Naive thymus-derived CD8-positive, alpha-beta T cell (primary cell): ENCODE measurements around the gene ZFPL1. TPM values are rescaled to one million over a fixed set of nuclear protein-coding genes. Genes with fewer than 3 reads are reported as not detected.

Experiments used
- ATAC-seq, 2 donors: fragments of 150-1000 bp; cut with Tn5 transposase in 1 of 2; sonication (Bioruptor Pico), chemical (Tn5 transposase) in 1 of 2; 1 replicate in 1 of 2; 2 replicates in 1 of 2; pipeline ENCODE4 v1.10.0; 2021; ENCODE audit warnings: mild to moderate bottlenecking in 2 of 2, moderate library complexity in 2 of 2
- POLR2A ChIA-PET: fragments of 350-600 bp; sonication (Branson Sonifier 250); formaldehyde crosslinking; loops from one replicate; lab custom pipeline; 2021; ENCODE audit warnings: antibody characterized with exemption; lab: Charles Lee
- DNase-seq, 10 donors: peaks; one replicate each; pipeline versions ENCODE4 v3.0.0 to v3.0.0-alpha.2; 2020 to 2022
- H3K27ac Mint-ChIP-seq, 10 donors: one replicate each; pipeline ENCODE4 v1.8.0; 2020 to 2022; ENCODE audit warnings: mild to moderate bottlenecking in 10 of 10, mixed read lengths in 10 of 10, moderate library complexity in 4 of 10, inconsistent platforms in 1 of 10
- H3K27me3 Mint-ChIP-seq, 5 donors: one replicate each; pipeline ENCODE4 v1.8.0; 2021 to 2022; ENCODE audit warnings: mixed read lengths in 5 of 5
- H3K36me3 Mint-ChIP-seq, 3 donors: one replicate each; pipeline ENCODE4 v1.8.0; 2020 to 2022; ENCODE audit warnings: mixed read lengths in 3 of 3, mild to moderate bottlenecking in 2 of 3, inconsistent platforms in 1 of 3
- H3K4me1 Mint-ChIP-seq, 4 donors: one replicate each; pipeline ENCODE4 v1.8.0; 2021 to 2022; ENCODE audit warnings: mixed read lengths in 4 of 4
- H3K4me3 Mint-ChIP-seq, 10 donors: one replicate each; pipeline ENCODE4 v1.8.0; 2020 to 2022; ENCODE audit warnings: mild to moderate bottlenecking in 10 of 10, mixed read lengths in 10 of 10, moderate library complexity in 6 of 10, inconsistent platforms in 1 of 10
- H3K9me3 Mint-ChIP-seq, 9 donors: one replicate each; pipeline ENCODE4 v1.8.0; 2020 to 2022; ENCODE audit warnings: mixed read lengths in 9 of 9, mild to moderate bottlenecking in 3 of 9, inconsistent platforms in 1 of 9, moderate library complexity in 1 of 9
- polyA plus RNA-seq, 3 donors: library from polyadenylated mRNA; unstranded; fragments of 300-500 nt; fragmentation: Illumina TruSeq; gene quantifications; one replicate each; pipeline ENCODE4 v1.2.3, GENCODE V29; 2021
- total RNA-seq, 8 experiments: library from RNA in 2 of 8; stranded (reverse) in 2 of 8; gene quantifications; one replicate each; pipeline ENCODE4 v1.2.3 and lab custom pipeline; 2021 to 2026

The ZFPL1 gene
- total and polyA plus RNA-seq, 5 experiments from 2014 or later = 21.5 to 50.5 (median 33.1) TPM

DNA sequence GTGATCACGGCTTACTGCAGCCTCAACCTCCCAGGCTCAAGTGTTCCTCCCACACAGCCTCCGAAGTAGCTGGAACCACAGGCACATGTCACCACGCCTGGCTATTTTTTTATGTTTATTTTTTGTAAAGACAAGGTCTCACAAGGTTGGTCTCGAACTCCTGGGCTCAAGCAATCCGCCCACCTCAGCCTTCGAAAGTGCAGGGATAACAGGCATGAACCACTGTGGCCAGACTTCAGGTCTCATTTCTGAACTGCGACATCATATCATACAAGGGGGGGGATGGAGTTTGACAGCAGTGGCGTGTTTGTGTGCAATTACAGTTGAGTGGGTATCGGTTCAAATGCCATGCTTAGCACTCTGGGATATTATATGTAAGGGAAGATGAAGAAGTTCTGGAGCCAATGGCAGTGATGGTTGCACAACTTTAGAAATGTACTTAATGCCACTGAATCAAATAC lies 32.6 kb upstream of the ZFPL1 start:
- no peaks in the 10 kb centered on the region for H3K9me3 Mint-ChIP-seq
- no peak for DNase-seq
- ATAC-seq = no peak
- no peaks in the 10 kb centered on the region for H3K27me3 Mint-ChIP-seq
- H3K4me3 Mint-ChIP-seq = no peak overlapping the region
- no peaks in the 10 kb centered on the region for H3K36me3 Mint-ChIP-seq
- POLR2A ChIA-PET = no interaction called here
- no peak overlapping the region for H3K27ac Mint-ChIP-seq
- H3K4me1 Mint-ChIP-seq = peaks cover 18 to 39% (median 32%) of the 10 kb centered on the region in 4 donors

DNA sequence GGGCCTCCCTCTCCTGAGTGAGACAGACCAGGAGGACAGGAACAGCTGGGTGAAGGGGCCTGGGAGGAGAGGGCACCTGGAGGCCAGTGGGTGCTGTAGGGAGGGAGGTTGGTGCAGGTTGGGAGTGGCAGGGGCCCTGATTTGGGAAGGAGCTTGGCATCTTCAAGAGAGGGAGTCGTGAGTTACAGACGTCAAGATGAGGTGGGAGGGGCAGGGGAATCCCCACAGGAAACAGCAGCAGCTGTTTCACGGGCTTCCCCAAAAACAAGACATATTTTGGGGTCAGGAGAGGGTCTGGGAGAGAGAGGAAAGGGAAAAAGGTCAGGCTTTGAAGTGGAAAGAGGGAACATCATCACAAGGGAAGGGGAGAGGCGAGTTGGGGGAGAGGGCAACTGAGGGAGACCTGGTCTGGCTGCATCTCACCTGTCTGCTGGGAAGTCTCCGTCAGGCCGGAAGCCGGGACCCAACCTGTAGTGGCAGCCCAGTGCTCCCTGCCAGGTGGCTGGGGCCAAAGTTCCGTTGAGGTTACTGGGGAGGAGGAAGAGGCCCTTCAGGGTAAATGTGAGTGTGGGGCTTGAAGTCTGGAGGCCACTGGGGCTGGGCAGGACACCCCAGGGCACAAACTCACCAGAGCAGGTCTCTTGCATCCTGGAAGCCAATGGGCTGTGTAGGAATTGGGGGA lies 30.1 kb upstream of the ZFPL1 start:
- no peaks in the 10 kb centered on the region for H3K36me3 Mint-ChIP-seq
- H3K4me3 Mint-ChIP-seq = peak overlapping the region in 9 of 10 donors; percentile 57 to 86 (median 73)
- DNase-seq = peak in 5 of 10 donors; percentile 8 to 36 (median 19)

DNA sequence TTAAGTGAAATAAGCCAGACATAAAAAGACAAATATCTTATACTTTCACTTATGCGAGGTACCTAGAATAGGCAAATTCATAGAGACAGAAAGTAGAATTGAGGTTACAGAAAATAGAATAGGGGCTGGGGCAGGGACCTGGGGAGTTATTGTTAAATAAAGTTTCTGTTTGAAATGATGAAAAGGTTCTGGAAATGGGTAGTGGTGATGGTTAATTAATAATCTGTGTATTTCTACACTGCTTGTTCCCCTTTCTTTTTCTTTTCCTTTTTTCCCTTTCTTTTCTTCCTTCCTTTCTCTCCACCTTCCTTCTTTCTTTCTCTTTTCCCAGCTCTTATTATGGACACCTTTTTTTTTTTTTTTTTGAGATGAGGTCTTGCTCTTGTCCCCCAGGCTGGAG lies 28.5 kb upstream of the ZFPL1 start:
- Mint-ChIP-seq H3K27ac (peak overlapping the region in 2 of 10 donors; percentile 15 to 22), H3K4me3 (no peak overlapping the region), H3K4me1 (peaks cover 11 to 20% (median 14%) of the 10 kb centered on the region in 4 donors), H3K9me3 (no peaks in the 10 kb centered on the region), H3K27me3 (no peaks in the 10 kb centered on the region), H3K36me3 (no peaks in the 10 kb centered on the region)
- POLR2A ChIA-PET = interaction anchor here (0.6 to 0.9 kb wide), 3 partner anchors 16 to 994 kb away, joined by 3 to 4 read pairs (median 3); partner anchors contain the start of gene ARL2
- DNase-seq = no peak
- no peak for ATAC-seq

More for the DNA sequence above, 30.1 kb upstream of the ZFPL1 start:
- ATAC-seq = peak; percentile 65 to 83
- Mint-ChIP-seq H3K9me3 (no peaks in the 10 kb centered on the region), H3K27me3 (no peaks in the 10 kb centered on the region), H3K27ac (peak overlapping the region; percentile 56 to 98 (median 84)), H3K4me1 (peaks cover 11 to 20% (median 14%) of the 10 kb centered on the region in 4 donors)
- POLR2A ChIA-PET = interaction anchor here (0.6 to 1.0 kb wide), 2 partner anchors 8 to 43 kb away, joined by 3 read pairs; no protein-coding TSS in a partner anchor

DNA sequence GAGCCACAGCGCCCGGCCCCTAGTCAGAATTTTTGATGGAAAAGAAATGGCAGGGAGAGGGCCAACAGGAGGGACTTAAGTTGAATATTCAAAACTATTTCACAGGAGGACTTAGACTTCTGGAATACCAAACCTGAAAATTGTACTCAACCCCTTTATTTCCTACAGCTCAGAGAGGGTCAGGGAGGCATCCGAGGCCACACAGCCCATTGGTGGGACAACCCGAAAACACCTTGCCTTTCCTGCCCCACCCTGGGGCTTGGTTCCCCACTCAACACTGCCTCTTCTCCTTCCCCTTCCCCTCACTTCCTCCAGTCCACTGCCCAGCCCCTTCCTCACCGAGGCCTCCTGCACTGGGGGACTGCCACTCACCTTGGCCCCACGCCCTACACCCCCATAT lies 27.0 kb upstream of the ZFPL1 start:
- no peak overlapping the region for H3K27ac Mint-ChIP-seq
- no peak overlapping the region for H3K4me3 Mint-ChIP-seq
- ATAC-seq (no peak), DNase-seq (no peak)
- H3K4me1 Mint-ChIP-seq = peaks cover 11 to 20% (median 16%) of the 10 kb centered on the region in 4 donors
- no peaks in the 10 kb centered on the region for H3K9me3 Mint-ChIP-seq
- no peaks in the 10 kb centered on the region for H3K27me3 Mint-ChIP-seq
- no peaks in the 10 kb centered on the region for H3K36me3 Mint-ChIP-seq
- POLR2A ChIA-PET = no interaction called here

DNA sequence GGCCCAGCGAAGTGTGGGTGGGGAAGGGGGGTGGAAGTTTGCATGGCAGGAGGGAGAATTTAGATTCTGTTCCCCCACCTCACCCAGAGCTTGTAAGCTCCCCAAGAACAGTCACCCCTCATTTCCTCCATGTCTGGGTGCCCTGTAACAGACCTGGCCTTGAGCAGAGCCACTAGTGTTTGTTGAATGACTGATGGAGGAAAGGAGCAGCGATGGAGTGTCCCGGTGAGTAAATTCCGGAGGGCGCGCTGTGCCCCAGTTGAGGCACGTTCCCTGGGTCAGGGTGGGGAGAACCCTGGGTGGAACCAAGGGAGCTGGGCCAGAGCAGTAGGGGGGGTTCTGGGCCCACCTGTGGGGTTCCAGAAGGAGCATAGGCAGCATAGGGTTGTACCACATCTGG lies 26.5 kb upstream of the ZFPL1 start:
- Mint-ChIP-seq H3K4me3 (no peak overlapping the region), H3K27ac (peak overlapping the region in 1 of 10 donors; percentile 56), H3K27me3 (no peaks in the 10 kb centered on the region), H3K4me1 (peaks cover 11 to 20% (median 17%) of the 10 kb centered on the region in 4 donors), H3K9me3 (no peaks in the 10 kb centered on the region), H3K36me3 (no peaks in the 10 kb centered on the region)
- DNase-seq = no peak
- no peak for ATAC-seq
- POLR2A ChIA-PET = interaction anchor here (0.6 kb wide), 1 partner anchor 19 kb away, joined by 3 read pairs; no protein-coding TSS in a partner anchor

DNA sequence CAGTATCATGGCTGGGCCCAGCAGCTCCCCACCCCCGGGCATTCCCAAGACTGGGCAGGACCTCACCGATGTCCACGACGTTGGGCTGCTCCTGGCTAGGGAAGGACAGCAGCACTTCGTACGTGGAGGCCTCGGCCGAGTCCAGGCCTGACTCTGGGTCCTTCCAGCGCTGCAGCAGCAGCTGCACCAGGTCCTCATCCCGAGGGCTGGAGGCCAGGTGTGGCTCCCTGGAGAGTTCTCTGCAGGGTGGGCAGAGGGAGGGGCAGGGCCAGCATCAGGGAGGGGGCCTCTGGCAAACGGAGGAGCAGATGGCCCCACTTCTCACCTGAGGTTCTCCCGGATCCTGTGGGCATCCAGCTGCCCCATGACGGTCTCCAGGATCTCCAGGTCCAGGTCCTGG lies 26.0 kb upstream of the ZFPL1 start:
- Mint-ChIP-seq H3K4me1 (peaks cover 9 to 20% (median 14%) of the 10 kb centered on the region in 4 donors), H3K36me3 (no peaks in the 10 kb centered on the region), H3K27me3 (no peaks in the 10 kb centered on the region), H3K4me3 (no peak overlapping the region), H3K27ac (no peak overlapping the region), H3K9me3 (no peaks in the 10 kb centered on the region)
- DNase-seq (no peak), ATAC-seq (no peak)
- POLR2A ChIA-PET = interaction anchor here (0.6 kb wide), 1 partner anchor 19 kb away, joined by 3 read pairs; no protein-coding TSS in a partner anchor

DNA sequence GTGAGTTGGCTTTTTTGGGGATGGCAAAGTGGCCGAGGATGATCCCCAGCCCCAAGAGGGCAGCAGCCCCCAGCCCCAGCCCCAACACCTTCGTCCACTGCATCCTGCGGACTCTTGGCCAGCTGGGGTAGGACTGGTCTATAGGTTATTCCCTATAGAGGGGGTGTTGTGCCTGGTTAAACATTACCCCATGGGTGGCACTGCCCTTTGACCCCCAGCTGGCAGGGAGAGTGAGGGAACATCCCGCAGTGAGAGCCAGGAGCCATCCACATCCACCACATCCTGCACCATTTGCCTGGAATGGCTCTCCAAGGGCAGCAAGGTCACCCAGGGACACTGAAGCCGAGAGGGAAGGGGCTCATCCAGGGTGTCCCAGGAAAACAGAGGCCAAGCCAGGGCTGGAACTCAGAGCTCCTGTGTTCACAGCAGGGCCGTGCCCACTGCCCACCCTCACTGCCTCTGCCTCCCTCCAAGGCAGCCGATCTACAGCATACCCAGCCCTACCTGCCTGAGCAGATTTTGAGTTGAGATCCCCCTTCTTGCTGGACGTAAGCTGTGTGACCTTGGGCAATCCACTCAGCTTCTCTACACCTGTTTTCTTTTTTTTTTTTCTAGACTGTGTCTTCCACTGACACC lies 25.5 kb upstream of the ZFPL1 start, which contains the start of gene NAALADL1:
Gene NAALADL1 (minus strand): TSS at position 135 of the 636 bp plus-strand sequence. CDS start 32 bp downstream, at position 103.
- H3K27ac Mint-ChIP-seq = peak within 1 kb of the TSS in 1 of 10 donors; percentile 56

DNA sequence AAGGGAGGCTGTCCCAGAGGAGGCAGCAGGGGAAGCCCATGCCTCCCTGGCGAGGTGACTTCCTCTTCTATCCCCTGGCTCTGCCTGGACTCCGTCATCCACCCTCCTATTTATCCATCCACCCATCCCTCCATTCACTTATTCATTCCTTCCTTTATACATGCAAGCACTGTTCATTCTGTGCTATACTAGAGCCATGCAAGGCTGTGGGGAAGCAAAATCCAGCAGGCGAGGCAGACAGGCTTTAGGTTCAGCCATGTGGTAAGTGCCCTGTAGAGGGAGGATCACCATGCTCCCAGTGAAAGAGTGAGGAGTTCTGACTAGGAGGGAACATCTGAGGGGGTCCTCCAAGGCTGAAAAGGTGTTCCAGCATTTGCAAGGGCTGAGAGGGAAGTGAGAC lies 24.5 kb upstream of the ZFPL1 start:
- ATAC-seq (no peak), DNase-seq (no peak)
- Mint-ChIP-seq H3K4me1 (peaks cover 0 to 5% (median 2%) of the 10 kb centered on the region in 4 donors), H3K4me3 (no peak overlapping the region), H3K9me3 (no peaks in the 10 kb centered on the region), H3K36me3 (no peaks in the 10 kb centered on the region), H3K27ac (no peak overlapping the region), H3K27me3 (no peaks in the 10 kb centered on the region)
- POLR2A ChIA-PET = interaction anchor here (1.0 kb wide), 1 partner anchor 12 kb away, joined by 3 read pairs; no protein-coding TSS in a partner anchor

More for the DNA sequence above, 25.5 kb upstream of the ZFPL1 start, which contains the start of gene NAALADL1:
- POLR2A ChIA-PET = interaction anchor here (0.6 kb wide), 1 partner anchor 20 kb away, joined by 3 read pairs; no protein-coding TSS in a partner anchor
- Mint-ChIP-seq H3K4me3 (no peak within 1 kb of the TSS), H3K9me3 (no peaks in the 10 kb centered on the region), H3K27me3 (no peaks in the 10 kb centered on the region), H3K36me3 (no peaks in the 10 kb centered on the region), H3K4me1 (peaks cover 8 to 15% (median 11%) of the 10 kb centered on the region in 4 donors)
- DNase-seq (no peak), ATAC-seq (no peak)

DNA sequence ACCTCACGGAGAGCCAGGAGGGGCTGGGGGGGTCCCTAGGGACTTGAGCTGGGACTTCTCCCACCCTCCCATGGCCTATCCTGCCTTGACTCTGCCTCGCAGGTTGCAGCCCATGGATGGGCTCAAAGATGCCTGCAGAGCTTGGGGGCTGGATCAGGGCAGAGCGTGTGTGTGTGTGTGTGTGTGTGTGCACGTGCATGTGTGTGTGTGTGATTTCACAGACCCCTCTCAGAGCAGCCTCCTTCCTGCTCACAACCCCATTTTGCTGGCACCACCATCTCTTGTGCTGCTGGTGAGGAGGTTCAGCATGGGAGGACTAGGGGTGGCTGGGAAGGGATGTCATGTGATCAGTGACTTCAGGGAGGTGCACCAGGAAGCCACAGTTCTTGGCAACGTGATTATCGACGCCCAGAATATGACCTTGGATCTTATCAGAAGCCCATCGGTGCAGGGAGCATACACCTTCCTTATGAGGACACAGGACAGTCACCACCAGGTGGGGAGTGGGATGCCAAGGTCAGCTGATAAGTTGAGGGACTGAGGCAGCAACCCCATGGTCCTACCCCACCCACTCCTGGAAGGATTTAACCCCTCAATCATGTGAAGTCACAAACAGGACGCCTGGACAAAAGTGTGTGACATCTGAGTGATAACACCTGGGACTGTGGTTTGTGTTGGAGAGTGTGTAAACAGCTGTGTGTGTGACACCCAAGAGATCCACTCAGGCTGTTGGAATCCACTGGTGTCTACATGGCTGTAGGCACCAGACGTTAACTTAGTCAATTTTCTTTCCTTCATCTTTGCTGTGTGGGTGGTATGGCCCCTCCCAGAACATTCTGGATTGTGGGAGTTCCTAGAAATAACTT lies 23.8 kb upstream of the ZFPL1 start:
- ATAC-seq (no peak), DNase-seq (no peak)
- no peaks in the 10 kb centered on the region for H3K9me3 Mint-ChIP-seq
- no peak overlapping the region for H3K27ac Mint-ChIP-seq
- no peak overlapping the region for H3K4me3 Mint-ChIP-seq
- no peaks in the 10 kb centered on the region for H3K27me3 Mint-ChIP-seq
- no peaks in the 10 kb centered on the region for H3K36me3 Mint-ChIP-seq
- POLR2A ChIA-PET = interaction anchor here (1.0 kb wide), 1 partner anchor 12 kb away, joined by 3 read pairs; no protein-coding TSS in a partner anchor
- H3K4me1 Mint-ChIP-seq = peaks cover 0 to 4% (median 1%) of the 10 kb centered on the region in 4 donors

DNA sequence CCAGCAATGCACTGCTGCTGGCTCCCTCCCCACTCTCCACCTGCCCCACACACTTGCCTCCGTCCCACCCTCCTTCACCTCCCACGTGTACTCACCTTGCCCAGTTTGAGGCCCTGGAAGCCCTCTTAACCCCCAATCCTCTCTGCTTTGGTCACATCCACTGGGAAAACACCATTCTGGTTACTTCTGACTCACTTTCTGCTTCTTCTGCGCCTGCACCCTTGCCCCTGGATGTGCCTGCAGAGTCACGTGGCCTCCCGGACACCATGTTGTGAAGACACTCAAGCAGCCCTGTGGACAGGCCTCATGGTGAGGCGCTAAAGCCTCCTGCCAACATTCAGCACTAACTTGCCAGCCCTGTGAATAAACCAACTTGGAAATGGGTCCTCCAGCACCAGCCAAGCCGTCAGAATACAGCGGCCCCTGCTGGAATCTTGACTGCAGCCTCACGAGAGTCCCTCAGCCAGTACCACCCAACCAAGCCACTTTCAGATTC lies 23.1 kb upstream of the ZFPL1 start:
- Mint-ChIP-seq H3K27ac (peak overlapping the region in 3 of 10 donors; percentile 29 to 56 (median 48)), H3K9me3 (no peaks in the 10 kb centered on the region), H3K4me3 (no peak overlapping the region), H3K27me3 (no peaks in the 10 kb centered on the region), H3K36me3 (no peaks in the 10 kb centered on the region), H3K4me1 (peaks cover 0 to 4% (median 1%) of the 10 kb centered on the region in 4 donors)
- POLR2A ChIA-PET = no interaction called here
- ATAC-seq (peak in 1 of 2 donors; percentile 20), DNase-seq (no peak)

DNA sequence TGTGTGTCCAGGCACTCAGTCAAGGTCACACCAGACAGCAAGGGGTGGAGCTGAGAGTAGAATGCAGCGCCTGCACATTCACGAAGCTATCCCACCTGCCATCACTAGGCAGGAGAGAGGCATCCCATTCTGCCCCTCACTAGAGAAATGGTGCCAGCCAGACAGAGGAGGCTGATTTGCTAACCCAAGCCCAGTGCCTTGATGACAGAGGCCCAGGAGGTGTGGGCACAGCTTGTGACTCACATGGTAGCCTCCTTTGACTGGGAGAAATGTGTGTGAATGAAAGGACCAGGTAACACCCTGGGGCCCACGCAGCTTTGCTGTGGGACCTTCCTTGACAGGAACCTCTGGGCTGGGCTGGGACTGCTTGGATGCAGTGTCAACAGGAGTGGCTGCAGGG lies 20.5 kb upstream of the ZFPL1 start:
- no peaks in the 10 kb centered on the region for H3K9me3 Mint-ChIP-seq
- H3K4me3 Mint-ChIP-seq = no peak overlapping the region
- H3K4me1 Mint-ChIP-seq = peaks cover 0 to 4% (median 1%) of the 10 kb centered on the region in 4 donors
- H3K36me3 Mint-ChIP-seq = no peaks in the 10 kb centered on the region
- no peak for ATAC-seq
- POLR2A ChIA-PET = interaction anchor here (0.7 kb wide), 1 partner anchor 25 kb away, joined by 8 read pairs; no protein-coding TSS in a partner anchor
- H3K27ac Mint-ChIP-seq = no peak overlapping the region
- H3K27me3 Mint-ChIP-seq = no peaks in the 10 kb centered on the region
- DNase-seq = no peak

DNA sequence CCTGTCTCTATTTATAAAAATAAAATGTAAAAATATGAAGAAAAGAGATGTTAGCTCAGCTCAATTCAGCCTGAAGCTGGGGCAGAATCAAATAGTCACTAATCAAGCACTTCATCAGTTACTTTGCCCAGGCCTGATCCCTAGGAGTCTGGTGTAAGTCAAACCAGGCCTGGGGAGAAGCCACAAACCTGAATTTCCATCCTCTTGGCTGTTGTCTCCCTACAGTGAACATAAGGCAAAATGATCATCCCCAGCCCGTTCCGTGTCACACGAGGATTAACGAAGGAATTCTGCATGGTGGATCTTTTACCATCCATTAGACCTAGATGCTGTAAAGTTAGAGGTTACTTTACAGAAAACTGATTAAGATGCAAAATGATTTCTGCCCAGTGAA lies 19.2 kb upstream of the ZFPL1 start:
- H3K9me3 Mint-ChIP-seq = no peaks in the 10 kb centered on the region
- POLR2A ChIA-PET = interaction anchor here (0.7 kb wide), 2 partner anchors 48 to 178 kb away, joined by 3 to 6 read pairs; no protein-coding TSS in a partner anchor
- no peaks in the 10 kb centered on the region for H3K27me3 Mint-ChIP-seq
- no peak for ATAC-seq
- no peak overlapping the region for H3K4me3 Mint-ChIP-seq
- DNase-seq = no peak
- H3K36me3 Mint-ChIP-seq = no peaks in the 10 kb centered on the region
- H3K27ac Mint-ChIP-seq = peak overlapping the region in 1 of 10 donors; percentile 29
- H3K4me1 Mint-ChIP-seq = peaks cover 0 to 4% (median 2%) of the 10 kb centered on the region in 4 donors
